Heart right ventricle (tissue), 16 donors: ENCODE data around the gene NOXO1. TPM values are rescaled to one million over a fixed set of nuclear protein-coding genes. Genes with fewer than 3 reads are reported as not detected.

Experiments used
- ATAC-seq, 8 donors: fragments of 200-7000 bp; cut with Tn5 transposase; one replicate each; pipeline ENCODE4 v1.9.1; 2020; ENCODE audit warnings: mild to moderate bottlenecking in 8 of 8, moderate library complexity in 8 of 8, moderate number of reproducible peaks in 1 of 8
- DNase-seq, 2 donors: peaks; one replicate each; pipeline ENCODE4 v3.0.0-alpha.2; 2020
- H3K27ac ChIP-seq, 10 donors: fragments of 200-600 bp; sonication (generic) in 2 of 10; one replicate each; pipeline versions ENCODE4 v1.5.0 to v1.8.0; 2020 to 2022; ENCODE audit warnings: mild to moderate bottlenecking in 3 of 10
- H3K27me3 ChIP-seq, 7 donors: fragments of 200-600 bp; one replicate each; pipeline ENCODE4 v1.8.0; 2021 to 2022; ENCODE audit warnings: mild to moderate bottlenecking in 2 of 7
- H3K36me3 ChIP-seq, 9 donors: fragments of 200-600 bp; sonication (generic) in 1 of 9; one replicate each; pipeline versions ENCODE4 v1.5.0 to v1.8.0; 2020 to 2022; ENCODE audit warnings: mild to moderate bottlenecking in 2 of 9
- H3K4me1 ChIP-seq, 9 donors: fragments of 200-600 bp; sonication (generic) in 1 of 9; one replicate each; pipeline versions ENCODE4 v1.5.0 to v1.8.0; 2020 to 2022; ENCODE audit warnings: mild to moderate bottlenecking in 4 of 9
- H3K4me3 ChIP-seq, 10 donors: fragments of 200-600 bp; sonication (generic) in 2 of 10; one replicate each; pipeline versions ENCODE4 v1.5.0 to v1.8.0; 2020 to 2022; ENCODE audit warnings: mild to moderate bottlenecking in 7 of 10, moderate library complexity in 2 of 10
- H3K9me3 ChIP-seq, 11 donors: fragments of 200-600 bp in 10 of 11; sonication (generic) in 2 of 11; one replicate each; pipeline versions ENCODE4 v1.5.0 to v1.8.0; 2013 to 2022; ENCODE audit warnings: mild to moderate bottlenecking in 2 of 11, control low read depth in 1 of 11, moderate library complexity in 1 of 11
- WGBS, 2 donors: extraction: QIAGEN DNeasy Blood & Tissue Kit; methylation state at CpG; one replicate each; pipeline ENCODE4 v1.1.7; 2013; ENCODE audit warnings: inconsistent platforms in 1 of 2; 5-methylcytosine and 5-hydroxymethylcytosine counted together
- intact Hi-C, 10 donors: fragments of 100-400 bp; cut with DNase I; formaldehyde crosslinking; loops; one replicate each; pipeline versions ENCODE4 v1.11.1 to v1.14.2; 2022
- polyA plus RNA-seq, 2 donors: library from polyadenylated mRNA; stranded (reverse); fragments of 200-250 nt; gene quantifications; one replicate each; pipeline ENCODE4 v1.2.3, GENCODE V29; 2013
- total RNA-seq, 10 donors: library from RNA; stranded (reverse); fragmentation: NEBNext Ultra II Directional in 3 of 10; extraction: Animal tissue kit (Norgen Biotek cat#: 25700) in 3 of 10; gene quantifications; one replicate each; pipeline versions ENCODE4 v1.2.1 to v1.2.4, GENCODE V29; 2021 to 2023
- TF ChIP-seq, protein P1 (sequence below), 9 donors: fragments of 200-600 bp; sonication (generic) in 2 of 9; IDR thresholded peaks; one replicate each; pipeline versions ENCODE4 v1.5.0 to v1.8.0; 2021 to 2022; ENCODE audit warnings: antibody characterized with exemption in 9 of 9, mild to moderate bottlenecking in 5 of 9, moderate library complexity in 1 of 9
- donor health status: Arrhythmogenic right ventricular cardiomyopathy.
- donor health status: ischemic (EF 13 %, LVEDD 7.1; RV severe dilation, severe dysfunction).
- donor health status: healthy with polysubstance abuse.
- donor health status: DM: no; HTN: yes; CAD: no.
- donor health status: DM: no; HTN: no; CAD: no.
- donor health status: ischemic (EF 25% LVEDD 6.9; RV normal size, moderate dysfunction).
- donor health status: ischemic (EF 25% LVEDD 5.7; RV mildly dilated, moderate dysfunction).
- donor health status: healthy.
- donor health status: DM: yes; HTN: yes; CAD: no.
- donor health status: Ischemic cardiomyopathy.
- donor health status: ischemic (EF 35%, LVEDD 5.7; RV mildly dilated, moderate dysfunction).
- donor health status: nonischemic (EF 11% LVEDD 7.7; RV severe dilation, severe dysfunction).
- donor health status: DM: yes; HTN: yes; CAD: no.
- donor health status: PGD.
- donor health status: ischemic (EF 29% LVEDD 5.4; RV normal size, mild dysfunction).
- donor health status: nonischemic (EF 23%, LVEDD 6.1; RV moderate dilation, normal function).

Gene NOXO1
- total and polyA plus RNA-seq, 12 donors = 0.09 to 0.29 TPM; not detected in 10

DNA sequence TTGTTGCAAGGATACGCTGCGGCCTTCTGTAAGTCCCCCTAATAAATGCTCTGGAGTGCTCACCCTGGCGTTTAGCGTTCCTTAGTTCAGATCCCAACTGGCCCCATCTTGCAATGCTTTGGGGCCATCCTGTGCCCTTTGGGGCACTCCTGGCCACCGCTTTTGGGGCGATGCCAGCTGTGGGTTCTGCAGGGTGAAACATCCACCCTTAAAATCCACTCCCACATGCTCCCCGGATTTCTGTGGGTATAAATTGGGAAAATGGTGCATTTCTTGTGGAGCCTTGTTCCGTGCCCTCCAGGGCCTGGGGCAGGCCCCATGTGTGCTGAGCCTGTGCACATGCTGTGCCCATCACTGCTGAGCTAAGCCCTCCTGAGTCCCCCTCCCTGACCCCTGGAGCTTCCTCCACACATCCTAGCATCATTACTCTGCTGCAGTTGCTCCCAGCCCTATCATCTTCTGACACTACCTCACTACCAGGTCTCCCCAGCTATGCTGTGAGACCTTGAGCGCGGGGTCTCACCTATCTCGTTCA, 44.3 kb downstream of the NOXO1 start:
- intact Hi-C loops = loop anchor here in 1 of 10 donors (5.0 kb wide), 1 partner anchor 160 kb away; no protein-coding TSS in a partner anchor
- Histone ChIP-seq H3K4me3 (no peak overlapping the region), H3K36me3 (peaks cover 0 to 45% (median 23%) of the 10 kb centered on the region in 9 donors), H3K9me3 (no peaks in the 10 kb centered on the region), H3K27ac (peak overlapping the region in 1 of 10 donors; percentile 82), H3K27me3 (no peaks in the 10 kb centered on the region), H3K4me1 (peaks cover 2 to 36% (median 7%) of the 10 kb centered on the region in 9 donors)
- no peak for DNase-seq
- no peak for ATAC-seq
- TF ChIP-seq, protein P1, sequence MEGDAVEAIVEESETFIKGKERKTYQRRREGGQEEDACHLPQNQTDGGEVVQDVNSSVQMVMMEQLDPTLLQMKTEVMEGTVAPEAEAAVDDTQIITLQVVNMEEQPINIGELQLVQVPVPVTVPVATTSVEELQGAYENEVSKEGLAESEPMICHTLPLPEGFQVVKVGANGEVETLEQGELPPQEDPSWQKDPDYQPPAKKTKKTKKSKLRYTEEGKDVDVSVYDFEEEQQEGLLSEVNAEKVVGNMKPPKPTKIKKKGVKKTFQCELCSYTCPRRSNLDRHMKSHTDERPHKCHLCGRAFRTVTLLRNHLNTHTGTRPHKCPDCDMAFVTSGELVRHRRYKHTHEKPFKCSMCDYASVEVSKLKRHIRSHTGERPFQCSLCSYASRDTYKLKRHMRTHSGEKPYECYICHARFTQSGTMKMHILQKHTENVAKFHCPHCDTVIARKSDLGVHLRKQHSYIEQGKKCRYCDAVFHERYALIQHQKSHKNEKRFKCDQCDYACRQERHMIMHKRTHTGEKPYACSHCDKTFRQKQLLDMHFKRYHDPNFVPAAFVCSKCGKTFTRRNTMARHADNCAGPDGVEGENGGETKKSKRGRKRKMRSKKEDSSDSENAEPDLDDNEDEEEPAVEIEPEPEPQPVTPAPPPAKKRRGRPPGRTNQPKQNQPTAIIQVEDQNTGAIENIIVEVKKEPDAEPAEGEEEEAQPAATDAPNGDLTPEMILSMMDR (IDR thresholded peaks at IDR 0.05) = no peak
- WGBS, 2 donors = 93 to 95% methylated on average over 11 of the region's 11 CpGs

DNA sequence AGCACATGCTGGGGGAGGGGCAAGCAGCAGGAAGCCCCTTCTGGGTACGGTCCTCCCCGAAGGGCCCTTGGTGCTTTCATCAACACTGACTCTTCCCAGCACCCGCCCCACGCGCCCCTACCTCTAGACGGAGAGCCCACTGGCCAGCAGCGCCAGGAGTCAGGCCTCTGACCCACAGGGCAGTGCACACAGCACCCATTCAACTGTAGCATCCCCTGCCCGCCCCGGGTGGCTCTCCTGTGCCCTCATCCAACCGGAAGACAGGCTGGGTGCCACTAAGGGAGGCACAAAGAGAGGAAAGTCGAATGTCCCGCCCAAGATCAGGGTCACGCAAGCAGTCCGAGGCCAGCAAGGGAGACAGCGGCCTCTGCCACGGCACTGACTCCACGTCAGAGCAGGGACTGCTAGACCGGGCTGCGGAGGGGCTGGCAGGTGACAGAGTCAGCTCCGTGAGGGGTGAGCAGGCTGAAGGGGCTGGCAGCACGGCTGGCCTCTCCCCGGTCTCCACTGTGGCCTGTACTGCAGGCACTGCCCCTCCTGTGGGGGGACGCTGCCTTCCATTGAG, 48.1 kb downstream of the NOXO1 start:
- ATAC-seq = peak in 1 of 8 donors; percentile 11
- no peak for DNase-seq
- H3K36me3 ChIP-seq = peaks cover 0 to 15% (median 7%) of the 10 kb centered on the region in 9 donors
- 66 to 68% methylated on average over 23 of the region's 23 CpGs for WGBS, 2 donors
- TF ChIP-seq, protein P1 (IDR thresholded peaks at IDR 0.05) = no peak
- H3K27me3 ChIP-seq = no peaks in the 10 kb centered on the region
- no peak overlapping the region for H3K4me3 ChIP-seq
- peaks cover 0 to 23% (median 10%) of the 10 kb centered on the region in 9 donors for H3K4me1 ChIP-seq
- H3K27ac ChIP-seq = no peak overlapping the region
- intact Hi-C loops = no loop called here
- no peaks in the 10 kb centered on the region for H3K9me3 ChIP-seq

DNA sequence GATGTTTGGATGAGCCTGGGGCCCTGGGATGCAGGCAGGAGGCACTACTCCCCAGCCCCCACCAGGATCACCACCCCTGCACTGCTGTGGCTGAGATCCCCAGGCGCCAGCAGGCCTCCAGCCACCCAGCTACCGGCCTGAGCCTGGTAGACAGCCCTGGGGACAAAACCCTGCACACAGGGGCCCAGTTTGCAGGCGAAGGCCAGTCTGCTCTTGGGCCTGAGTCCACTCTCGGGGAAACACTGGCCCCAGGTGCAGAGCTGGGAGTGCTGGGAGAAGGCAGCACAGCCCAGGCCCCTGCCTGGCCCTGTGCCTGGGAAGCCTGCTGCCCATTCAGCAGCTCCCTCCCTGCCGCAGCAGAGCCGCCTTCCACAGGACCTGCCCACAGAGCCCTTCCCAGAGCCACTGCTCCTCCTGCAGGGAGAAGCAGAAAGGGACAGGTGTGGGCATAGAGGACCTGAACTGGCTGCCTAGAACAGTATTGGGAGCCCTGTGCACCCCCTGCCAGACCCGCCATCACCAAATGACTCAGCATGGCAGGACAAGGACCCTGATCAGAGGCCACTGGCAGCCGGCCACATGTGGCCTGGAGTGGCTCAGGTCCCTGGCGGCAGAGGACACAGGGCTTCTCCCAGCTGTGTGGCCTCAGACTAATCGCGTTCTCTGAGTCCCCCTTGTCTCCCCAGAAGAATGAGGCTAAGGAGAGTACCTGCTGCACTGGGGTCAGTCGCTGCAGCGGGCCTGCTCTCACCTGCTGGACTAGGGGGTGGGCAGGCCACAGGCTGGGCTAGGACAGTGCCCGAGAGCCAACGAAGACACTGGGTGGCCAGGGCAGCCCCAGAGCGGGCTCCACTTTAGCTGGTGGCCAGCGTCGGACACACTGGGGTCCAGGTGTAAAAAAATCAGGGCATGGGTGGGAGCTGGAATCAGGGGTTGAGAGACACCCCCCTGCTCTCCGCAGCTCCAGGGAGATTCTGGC, 48.9 kb downstream of the NOXO1 start:
- intact Hi-C loops = no loop called here
- no peak overlapping the region for H3K27ac ChIP-seq
- DNase-seq = no peak
- no peak overlapping the region for H3K4me3 ChIP-seq
- no peaks in the 10 kb centered on the region for H3K9me3 ChIP-seq
- H3K4me1 ChIP-seq = peaks cover 0 to 16% (median 10%) of the 10 kb centered on the region in 9 donors
- 69% methylated on average over 19 of the region's 19 CpGs for WGBS, 2 donors
- no peaks in the 10 kb centered on the region for H3K27me3 ChIP-seq
- TF ChIP-seq, protein P1 (IDR thresholded peaks at IDR 0.05) = peak in 1 of 9 donors; percentile 17
- H3K36me3 ChIP-seq = peaks cover 0 to 6% (median 0%) of the 10 kb centered on the region in 9 donors
- ATAC-seq = peak in 3 of 8 donors; percentile 6 to 31 (median 18)

DNA sequence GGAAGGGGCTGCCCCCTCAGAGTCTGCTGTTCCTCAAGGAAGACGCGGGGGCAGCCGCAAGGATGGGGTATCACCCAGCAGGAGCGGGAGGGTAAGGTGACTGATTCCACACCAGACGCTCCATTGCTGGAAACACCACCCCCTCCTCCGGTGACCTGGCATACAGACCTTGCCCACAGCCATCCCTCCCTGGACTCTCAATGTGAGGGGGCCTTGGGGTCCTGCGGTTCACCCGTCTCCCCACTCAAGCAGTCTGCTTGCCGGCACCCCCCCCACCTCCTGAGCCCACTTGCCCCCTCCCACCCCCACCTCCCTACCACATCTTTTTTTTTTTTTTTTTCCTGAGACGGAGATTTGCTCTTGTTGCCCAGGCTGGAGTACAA, 50.9 kb downstream of the NOXO1 start:
- Histone ChIP-seq H3K9me3 (no peaks in the 10 kb centered on the region), H3K4me3 (peak overlapping the region in 1 of 10 donors; percentile 61), H3K4me1 (peaks cover 0 to 16% (median 10%) of the 10 kb centered on the region in 9 donors), H3K27me3 (peaks cover 0 to 4% (median 0%) of the 10 kb centered on the region in 7 donors), H3K36me3 (no peaks in the 10 kb centered on the region), H3K27ac (peak overlapping the region in 1 of 10 donors; percentile 86)
- 70 to 79% methylated on average over 10 of the region's 10 CpGs for WGBS, 2 donors
- intact Hi-C loops = no loop called here
- ATAC-seq = no peak
- TF ChIP-seq, protein P1 (IDR thresholded peaks at IDR 0.05) = no peak
- no peak for DNase-seq
